NCI-H1105 treated with DMSO at 0.1 percent for 48 hours (cell line): ENCODE results near the gene WASF2.

Source experiments
- DNase-seq: peaks from one replicate; lab custom pipeline; 2025; lab: John Stamatoyannopoulos, UW

WASF2 gene

GRCh38 chr1:27377760-27378495, 112.0 kb downstream of the WASF2 start:
- DNase-seq, result no peak

- no peak for DNase-seq
Observed at GRCh38 chr1:27374362-27375086, 115.4 kb downstream of the WASF2 start, which contains the start of gene FCN3. Gene FCN3, minus strand, starts transcription at chr1:27374824. Its CDS starts 6 bp downstream, at chr1:27374818.

DNA sequence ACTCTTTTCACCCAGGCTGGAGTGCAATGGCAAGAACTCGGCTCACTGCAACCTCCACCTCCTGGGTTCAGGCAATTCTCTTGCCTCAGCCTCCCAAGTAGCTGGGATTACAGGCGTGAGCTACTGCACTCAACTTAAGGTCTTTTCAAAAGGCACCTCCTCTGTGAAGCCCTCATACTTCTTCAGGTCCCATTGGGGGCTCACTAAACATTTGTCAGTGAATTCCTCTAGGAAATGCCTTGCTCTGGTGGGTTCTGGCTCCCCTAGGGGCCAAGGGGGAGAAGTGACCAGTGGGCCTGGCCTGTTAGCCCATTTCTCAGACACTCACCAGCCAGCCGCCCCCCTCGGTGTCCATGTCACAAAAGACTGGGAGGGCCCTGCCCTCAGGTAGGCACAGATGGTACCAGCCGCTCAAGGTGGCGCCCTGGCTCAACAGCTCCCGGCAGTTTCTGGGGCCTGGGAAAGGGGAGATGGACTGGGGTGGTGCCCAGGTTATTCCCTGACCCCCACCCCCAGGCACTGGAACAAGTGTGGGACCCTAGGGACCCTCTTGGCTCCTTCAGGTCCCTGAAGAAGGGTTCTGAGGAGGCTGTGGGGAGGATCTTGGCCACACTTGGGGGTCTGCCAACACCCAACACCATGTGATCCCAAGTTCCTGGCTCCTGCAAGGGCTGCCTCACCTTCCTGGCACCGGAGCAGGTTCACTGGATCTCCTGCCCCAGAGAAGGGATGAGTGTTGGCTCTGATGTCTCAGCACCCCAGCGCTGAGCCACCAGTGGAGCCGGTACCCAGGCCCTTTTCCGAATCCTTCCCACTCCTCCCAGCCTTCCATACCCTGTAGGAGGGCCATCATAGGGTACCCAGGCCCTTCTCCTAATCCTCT, 116.9 kb downstream of the WASF2 start:
- no peak for DNase-seq

- no peak for DNase-seq
Observed at GRCh38 chr1:27372022-27372807, 117.8 kb downstream of the WASF2 start.

GRCh38 chr1:27368869-27369582, 120.9 kb downstream of the WASF2 start:
- no peak for DNase-seq

GRCh38 chr1:27367160-27367650, 122.8 kb downstream of the WASF2 start:
- no peak for DNase-seq

GRCh38 chr1:27366411-27367159, 123.4 kb downstream of the WASF2 start, which contains the start of gene MAP3K6:
Gene MAP3K6, minus strand, starts transcription at chr1:27366961. Its CDS starts 364 bp downstream, at chr1:27366597.
- peak; percentile 60 for DNase-seq

DNA sequence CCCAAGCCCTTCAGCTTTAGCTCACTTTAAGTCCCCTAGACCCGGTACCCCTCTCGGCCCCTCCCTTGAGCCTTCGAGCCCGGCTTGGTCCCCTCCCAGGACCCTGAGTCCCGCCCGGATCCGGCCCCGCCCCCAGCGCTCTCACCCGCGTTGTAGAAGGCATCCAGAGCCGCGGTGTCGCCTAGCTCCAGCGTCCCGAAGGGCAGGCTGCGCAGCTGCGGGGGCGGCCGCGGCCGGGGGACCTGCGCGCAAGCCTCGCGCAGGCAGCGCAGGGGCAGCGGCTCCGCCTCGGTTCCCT, 123.9 kb downstream of the WASF2 start:
- peak; percentile 60 for DNase-seq

DNA sequence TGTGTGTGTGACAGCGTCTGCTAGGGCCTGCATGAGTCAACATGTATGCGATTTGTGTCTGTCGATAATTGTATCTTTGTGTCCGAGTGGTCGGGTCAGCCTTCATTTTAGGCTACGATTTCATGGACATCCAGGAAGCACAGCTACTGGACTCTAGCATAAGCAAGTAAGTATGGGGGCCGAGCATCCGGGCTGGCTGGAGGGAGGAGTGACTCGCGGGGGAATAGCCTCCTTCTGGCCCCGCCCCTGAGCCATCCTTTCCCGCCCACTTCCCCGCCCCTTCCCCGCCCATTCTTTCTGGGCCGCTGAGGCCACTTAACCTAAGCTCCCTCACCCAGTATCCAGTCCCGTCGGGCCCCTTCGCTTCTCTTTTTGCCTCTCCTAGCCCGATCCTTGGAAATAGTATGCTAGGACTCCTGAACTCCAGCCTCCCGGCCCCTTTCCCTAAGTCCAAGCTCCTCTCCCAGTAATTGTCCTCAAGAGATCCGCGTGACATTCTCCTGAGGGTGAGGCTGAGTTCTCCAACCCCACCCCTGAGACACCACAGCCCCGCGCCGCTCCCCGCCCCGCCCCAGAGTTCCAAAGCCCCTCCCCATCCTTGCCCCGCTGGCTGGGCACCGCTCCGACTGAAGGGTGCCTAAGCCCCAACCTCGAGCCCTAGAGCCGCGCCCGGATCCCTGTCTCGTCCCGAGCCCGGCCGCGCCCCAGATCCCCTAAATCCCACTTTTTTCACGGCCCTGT, 124.4 kb downstream of the WASF2 start:
- DNase-seq, result peak; percentile 86

- no peak for DNase-seq
Observed at GRCh38 chr1:27364696-27365371, 125.1 kb downstream of the WASF2 start.

- no peak for DNase-seq
Observed at GRCh38 chr1:27363766-27364695, 125.9 kb downstream of the WASF2 start.

GRCh38 chr1:27361553-27361952, 128.4 kb downstream of the WASF2 start:
- DNase-seq, result no peak

- no peak for DNase-seq
Observed at GRCh38 chr1:27361044-27361402, 128.9 kb downstream of the WASF2 start.

DNA sequence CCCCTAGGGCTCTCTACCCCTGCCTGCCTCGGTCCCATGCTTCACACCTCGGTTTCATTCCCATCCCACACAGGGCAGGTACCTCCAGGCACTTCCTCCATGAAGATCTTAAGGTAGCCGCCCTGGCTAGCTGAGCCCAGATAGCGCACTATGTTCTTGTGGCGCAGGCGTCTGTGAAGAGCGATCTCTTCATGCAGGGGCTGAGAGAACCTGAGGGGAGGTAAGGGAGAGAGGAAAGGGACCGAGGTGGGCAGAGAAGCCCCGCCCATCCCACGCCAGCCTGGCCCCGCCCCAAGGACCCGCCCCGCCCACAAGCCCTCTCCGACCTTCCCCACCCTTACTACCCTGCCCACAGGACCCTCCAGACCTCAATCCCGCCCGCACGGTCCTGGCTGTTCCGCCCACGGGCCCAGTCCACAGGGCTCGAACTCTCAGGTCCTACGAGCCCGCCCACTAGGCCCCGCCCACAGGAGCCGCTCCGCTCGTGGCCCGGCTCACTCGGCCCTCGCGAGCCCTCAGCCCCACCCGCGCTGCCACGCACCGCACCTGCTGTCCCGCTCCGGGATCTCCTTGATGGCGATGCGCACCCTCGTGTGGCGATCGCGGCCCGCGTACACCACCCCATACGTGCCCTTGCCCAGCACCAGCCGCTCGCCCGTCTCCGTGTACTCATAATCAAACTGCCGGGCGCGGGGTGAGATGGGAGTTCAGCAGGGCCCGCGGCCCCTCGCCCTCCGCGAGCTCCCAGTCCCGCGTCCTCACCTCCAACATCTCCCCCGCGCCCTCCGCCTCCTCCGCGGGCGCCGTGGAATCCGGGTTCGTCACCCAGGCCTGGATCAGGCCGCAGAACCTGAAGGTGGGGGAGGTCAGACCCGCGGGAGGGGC, 129.6 kb downstream of the WASF2 start:
- DNase-seq, result no peak

- DNase-seq, result no peak
Observed at GRCh38 chr1:27359822-27360158, 130.2 kb downstream of the WASF2 start.

GRCh38 chr1:27358928-27359313, 131.0 kb downstream of the WASF2 start:
- DNase-seq, result no peak
